ENCODE measurements around the gene ARHGAP11A.

ARHGAP11A gene

GRCh38 chr15:32656496-32656895, 41.2 kb downstream of the ARHGAP11A start:
- no peak for DNase-seq

- no peak for DNase-seq
These were observed 42.0 kb downstream of the ARHGAP11A start for GRCh38 chr15:32657198-32657883.

- DNase-seq: no peak
These were observed 42.6 kb downstream of the ARHGAP11A start for GRCh38 chr15:32657941-32658340.

- DNase-seq: no peak
These were observed 44.2 kb downstream of the ARHGAP11A start for GRCh38 chr15:32659340-32660155.

GRCh38 chr15:32663671-32664070, 48.4 kb downstream of the ARHGAP11A start:
- no peak for DNase-seq

GRCh38 chr15:32664796-32665195, 49.5 kb downstream of the ARHGAP11A start:
- no peak for DNase-seq

- no peak for DNase-seq
These were observed 52.0 kb downstream of the ARHGAP11A start for GRCh38 chr15:32667321-32667720.

- DNase-seq: no peak
These were observed 53.6 kb downstream of the ARHGAP11A start for GRCh38 chr15:32668942-32669341.

- DNase-seq: no peak
These were observed 54.8 kb downstream of the ARHGAP11A start for GRCh38 chr15:32669896-32670611.

- no peak for DNase-seq
These were observed 55.3 kb downstream of the ARHGAP11A start for GRCh38 chr15:32670623-32671022.

GRCh38 chr15:32671339-32672325, 56.3 kb downstream of the ARHGAP11A start:
- no peak for DNase-seq

GRCh38 chr15:32674681-32675080, 59.4 kb downstream of the ARHGAP11A start:
- no peak for DNase-seq

- DNase-seq: no peak
These were observed 60.2 kb downstream of the ARHGAP11A start for GRCh38 chr15:32675466-32675865.

- no peak for DNase-seq
These were observed 60.9 kb downstream of the ARHGAP11A start for GRCh38 chr15:32676169-32676568.

- DNase-seq: no peak
These were observed 62.0 kb downstream of the ARHGAP11A start for GRCh38 chr15:32677238-32677750.

GRCh38 chr15:32679298-32679690, 64.0 kb downstream of the ARHGAP11A start:
- DNase-seq: no peak

- DNase-seq: no peak
These were observed 67.3 kb downstream of the ARHGAP11A start for GRCh38 chr15:32682569-32682968.

- DNase-seq: no peak
These were observed 67.8 kb downstream of the ARHGAP11A start for GRCh38 chr15:32682977-32683630.

GRCh38 chr15:32683906-32684584, 68.7 kb downstream of the ARHGAP11A start:
- DNase-seq: no peak

- DNase-seq: no peak
These were observed 70.3 kb downstream of the ARHGAP11A start for GRCh38 chr15:32685576-32685975.

GRCh38 chr15:32687556-32687955, 72.3 kb downstream of the ARHGAP11A start:
- no peak for DNase-seq

Measured in stimulated activated CD4-positive, alpha-beta T cell treated with anti-CD3 and anti-CD28 coated beads, Interleukin-2, amount 100 ng/mL, for 24 hours (primary cell).